NCI-H526 treated with DMSO at 0.1 percent for 48 hours (cell line): ENCODE results near the gene B3GALT6.
"Not testable (repeated sequence)": the region's sequence is repeated elsewhere in the genome, so short reads cannot be mapped to it uniquely, and the experiment has no call there.

ENCODE experiments used
- DNase-seq: peaks from one replicate; lab custom pipeline; 2025; lab: John Stamatoyannopoulos, UW

B3GALT6 gene

GRCh38 chr1:1245178-1245816 lies 13.3 kb downstream of the B3GALT6 start:
- no peak for DNase-seq

- DNase-seq, result no peak
Measured at GRCh38 chr1:1245817-1246576, 14.0 kb downstream of the B3GALT6 start.

GRCh38 chr1:1246577-1247340 lies 14.7 kb downstream of the B3GALT6 start, which contains the start of gene C1QTNF12:
Gene C1QTNF12, minus strand, starts transcription at chr1:1246722. Its CDS starts 32 bp downstream, at chr1:1246690.
- no peak for DNase-seq

GRCh38 chr1:1247341-1247913 lies 15.4 kb downstream of the B3GALT6 start:
- DNase-seq, result no peak

- DNase-seq, result not testable (repeated sequence)
Measured at GRCh38 chr1:1248009-1248913, 16.2 kb downstream of the B3GALT6 start.

GRCh38 chr1:1250786-1251284 lies 18.8 kb downstream of the B3GALT6 start:
- peak; percentile 21 for DNase-seq

- DNase-seq, result no peak
Measured at GRCh38 chr1:1253314-1253713, 21.3 kb downstream of the B3GALT6 start.

- no peak for DNase-seq
Measured at GRCh38 chr1:1253972-1254666, 22.1 kb downstream of the B3GALT6 start.

GRCh38 chr1:1254667-1254998 lies 22.6 kb downstream of the B3GALT6 start:
- DNase-seq, result no peak

- DNase-seq, result no peak
Measured at GRCh38 chr1:1255078-1255477, 23.0 kb downstream of the B3GALT6 start.

- DNase-seq, result no peak
Measured at GRCh38 chr1:1255611-1256010, 23.6 kb downstream of the B3GALT6 start.

GRCh38 chr1:1256956-1257871 lies 25.2 kb downstream of the B3GALT6 start:
- no peak for DNase-seq

GRCh38 chr1:1259119-1259488 lies 27.1 kb downstream of the B3GALT6 start:
- no peak for DNase-seq

- DNase-seq, result no peak
Measured at GRCh38 chr1:1259540-1259939, 27.5 kb downstream of the B3GALT6 start.

GRCh38 chr1:1259951-1260600 lies 28.0 kb downstream of the B3GALT6 start:
- no peak for DNase-seq

- DNase-seq, result no peak
Measured at GRCh38 chr1:1260843-1261560, 29.0 kb downstream of the B3GALT6 start.

- no peak for DNase-seq
Measured at GRCh38 chr1:1262071-1262470, 30.0 kb downstream of the B3GALT6 start.

- DNase-seq, result no peak
Measured at GRCh38 chr1:1262758-1263157, 30.7 kb downstream of the B3GALT6 start.
